Parathyroid adenoma (tissue), 2 donors: Measurements from ENCODE around the gene ASB5.

Experiments used
- H2AFZ ChIP-seq: fragments of 300-600 bp; sonication (generic); one replicate; pipeline ENCODE4 v1.7.0; 2017; ENCODE audit warnings: antibody characterized with exemption, mild to moderate bottlenecking
- H3K27ac ChIP-seq: fragments of 300-600 bp; sonication (generic); one replicate; pipeline ENCODE4 v1.7.0; 2017
- H3K27me3 ChIP-seq: fragments of 300-600 bp; sonication (generic); one replicate; pipeline ENCODE4 v1.7.0; 2017; ENCODE audit warnings: low read length; ENCODE audit not compliant: control insufficient read depth, insufficient read depth
- H3K36me3 ChIP-seq: fragments of 300-600 bp; sonication (generic); one replicate; pipeline ENCODE4 v1.7.0; 2017; ENCODE audit warnings: low read length; ENCODE audit not compliant: control insufficient read depth, insufficient read depth
- H3K4me1 ChIP-seq: fragments of 300-600 bp; sonication (generic); one replicate; pipeline ENCODE4 v1.7.0; 2017; ENCODE audit warnings: control low read depth
- H3K4me2 ChIP-seq: fragments of 300-600 bp; sonication (generic); one replicate; pipeline ENCODE4 v1.7.0; 2017; ENCODE audit warnings: low read length
- H3K4me3 ChIP-seq: fragments of 300-600 bp; sonication (generic); one replicate; pipeline ENCODE4 v1.7.0; 2017; ENCODE audit warnings: low read depth, low read length
- H3K79me2 ChIP-seq: fragments of 300-600 bp; sonication (generic); one replicate; pipeline ENCODE4 v1.7.0; 2017; ENCODE audit warnings: control low read depth
- H3K9ac ChIP-seq: fragments of 300-600 bp; sonication (generic); one replicate; pipeline ENCODE4 v1.7.0; 2017; ENCODE audit warnings: mild to moderate bottlenecking
- H3K9me3 ChIP-seq: fragments of 300-600 bp; sonication (generic); one replicate; pipeline ENCODE4 v1.7.0; 2017; ENCODE audit warnings: low read length; ENCODE audit not compliant: control insufficient read depth
- TF ChIP-seq, protein P1 (sequence below): fragments of 300-600 bp; sonication (generic); IDR thresholded peaks from one replicate; pipeline ENCODE4 v1.7.0; 2017; ENCODE audit warnings: antibody characterized with exemption, mild to moderate bottlenecking
- donor health status: primary hyperparathyroidism.

ASB5 gene

DNA sequence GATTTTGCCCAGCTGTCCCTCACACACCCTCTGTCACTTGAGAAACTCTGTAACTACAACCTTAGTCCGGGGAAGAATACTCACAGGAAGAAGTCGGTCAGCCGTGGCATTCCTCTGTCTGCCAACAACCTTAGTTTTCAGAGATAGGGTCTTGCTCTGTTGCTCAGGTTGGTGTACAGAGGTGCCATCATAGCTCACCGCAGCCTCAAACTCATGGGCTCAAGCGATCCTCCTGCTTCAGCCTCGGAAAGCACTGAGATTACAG is 38.6 kb upstream of the ASB5 start:
- no peaks in the 10 kb centered on the region for H3K4me1 ChIP-seq
- TF ChIP-seq, protein P1, sequence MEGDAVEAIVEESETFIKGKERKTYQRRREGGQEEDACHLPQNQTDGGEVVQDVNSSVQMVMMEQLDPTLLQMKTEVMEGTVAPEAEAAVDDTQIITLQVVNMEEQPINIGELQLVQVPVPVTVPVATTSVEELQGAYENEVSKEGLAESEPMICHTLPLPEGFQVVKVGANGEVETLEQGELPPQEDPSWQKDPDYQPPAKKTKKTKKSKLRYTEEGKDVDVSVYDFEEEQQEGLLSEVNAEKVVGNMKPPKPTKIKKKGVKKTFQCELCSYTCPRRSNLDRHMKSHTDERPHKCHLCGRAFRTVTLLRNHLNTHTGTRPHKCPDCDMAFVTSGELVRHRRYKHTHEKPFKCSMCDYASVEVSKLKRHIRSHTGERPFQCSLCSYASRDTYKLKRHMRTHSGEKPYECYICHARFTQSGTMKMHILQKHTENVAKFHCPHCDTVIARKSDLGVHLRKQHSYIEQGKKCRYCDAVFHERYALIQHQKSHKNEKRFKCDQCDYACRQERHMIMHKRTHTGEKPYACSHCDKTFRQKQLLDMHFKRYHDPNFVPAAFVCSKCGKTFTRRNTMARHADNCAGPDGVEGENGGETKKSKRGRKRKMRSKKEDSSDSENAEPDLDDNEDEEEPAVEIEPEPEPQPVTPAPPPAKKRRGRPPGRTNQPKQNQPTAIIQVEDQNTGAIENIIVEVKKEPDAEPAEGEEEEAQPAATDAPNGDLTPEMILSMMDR, result no peak
- H3K4me3 ChIP-seq, result no peak overlapping the region
- H2AFZ ChIP-seq, result no peak overlapping the region
- H3K79me2 ChIP-seq, result no peaks in the 10 kb centered on the region
- H3K4me2 ChIP-seq, result no peak overlapping the region
- no peak overlapping the region for H3K9ac ChIP-seq
- H3K27ac ChIP-seq, result no peak overlapping the region
- no peaks in the 10 kb centered on the region for H3K27me3 ChIP-seq
- no peaks in the 10 kb centered on the region for H3K9me3 ChIP-seq
- no peaks in the 10 kb centered on the region for H3K36me3 ChIP-seq

DNA sequence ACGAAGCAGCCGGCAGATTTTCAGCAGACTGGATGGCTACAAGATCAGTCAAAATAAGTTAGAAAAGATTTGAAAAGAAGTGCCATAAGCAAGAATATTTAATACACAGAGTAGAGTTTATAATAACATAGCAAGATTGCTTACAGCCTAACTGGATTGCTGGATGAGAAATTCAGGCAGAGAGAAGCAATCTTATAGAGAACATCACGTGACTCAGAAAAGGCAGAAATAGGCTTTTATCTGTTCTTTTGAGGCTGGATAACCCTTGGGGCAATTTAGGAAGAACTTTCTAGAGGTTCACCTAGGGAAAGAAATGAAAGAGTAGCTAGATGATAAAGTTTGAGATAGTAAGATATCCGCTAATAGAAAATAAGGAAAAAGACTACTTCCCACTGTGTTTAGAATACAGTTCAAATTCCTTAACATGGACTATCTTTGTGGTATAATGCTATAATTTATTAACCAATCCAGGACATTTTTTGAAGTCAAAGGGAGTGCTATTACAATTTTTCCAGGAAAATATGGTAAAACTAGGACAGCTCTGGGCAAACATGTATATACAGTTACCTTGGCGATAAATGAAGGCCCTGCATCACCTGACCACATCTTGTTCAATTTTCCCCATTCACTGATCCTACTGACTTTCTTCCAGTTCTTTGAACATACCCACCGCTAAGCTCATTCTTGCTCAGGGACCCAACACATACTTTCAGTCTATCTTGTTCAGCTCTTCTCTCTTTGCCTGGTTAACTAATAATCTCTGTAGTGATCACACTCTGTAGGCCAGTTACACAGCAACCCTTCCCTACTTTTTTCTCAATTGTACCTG is 38.0 kb upstream of the ASB5 start:
- Histone ChIP-seq H3K27me3 (no peaks in the 10 kb centered on the region), H3K4me3 (no peak overlapping the region), H3K4me2 (no peak overlapping the region), H3K79me2 (no peaks in the 10 kb centered on the region), H3K9me3 (no peaks in the 10 kb centered on the region), H2AFZ (no peak overlapping the region), H3K9ac (no peak overlapping the region), H3K36me3 (no peaks in the 10 kb centered on the region), H3K4me1 (no peaks in the 10 kb centered on the region), H3K27ac (no peak overlapping the region)
- TF ChIP-seq, protein P1, result no peak

DNA sequence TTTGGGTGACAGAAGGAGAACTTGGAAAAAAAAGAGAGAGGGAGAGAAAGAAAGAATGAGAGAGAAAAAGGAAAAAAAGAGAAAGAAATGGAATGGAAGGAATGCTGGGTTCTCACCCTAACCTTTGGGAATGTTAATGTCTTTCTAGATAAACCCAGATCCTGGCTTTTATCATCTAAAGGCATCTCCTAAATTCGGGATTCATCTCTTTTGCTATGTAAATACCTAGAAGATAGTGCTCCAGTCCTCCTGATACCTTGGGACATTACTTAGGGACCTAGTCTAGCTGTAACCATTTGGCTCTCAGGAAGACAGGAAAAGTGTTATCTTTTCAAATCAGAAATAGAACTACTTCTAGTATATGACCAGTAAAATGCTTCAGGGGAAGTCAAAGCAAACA is 34.9 kb upstream of the ASB5 start:
- Histone ChIP-seq H3K9me3 (no peaks in the 10 kb centered on the region), H3K4me3 (no peak overlapping the region), H3K27me3 (no peaks in the 10 kb centered on the region), H3K36me3 (no peaks in the 10 kb centered on the region), H3K4me2 (no peak overlapping the region), H3K79me2 (no peaks in the 10 kb centered on the region), H3K4me1 (no peaks in the 10 kb centered on the region), H2AFZ (no peak overlapping the region), H3K9ac (no peak overlapping the region), H3K27ac (no peak overlapping the region)
- TF ChIP-seq, protein P1, result no peak

DNA sequence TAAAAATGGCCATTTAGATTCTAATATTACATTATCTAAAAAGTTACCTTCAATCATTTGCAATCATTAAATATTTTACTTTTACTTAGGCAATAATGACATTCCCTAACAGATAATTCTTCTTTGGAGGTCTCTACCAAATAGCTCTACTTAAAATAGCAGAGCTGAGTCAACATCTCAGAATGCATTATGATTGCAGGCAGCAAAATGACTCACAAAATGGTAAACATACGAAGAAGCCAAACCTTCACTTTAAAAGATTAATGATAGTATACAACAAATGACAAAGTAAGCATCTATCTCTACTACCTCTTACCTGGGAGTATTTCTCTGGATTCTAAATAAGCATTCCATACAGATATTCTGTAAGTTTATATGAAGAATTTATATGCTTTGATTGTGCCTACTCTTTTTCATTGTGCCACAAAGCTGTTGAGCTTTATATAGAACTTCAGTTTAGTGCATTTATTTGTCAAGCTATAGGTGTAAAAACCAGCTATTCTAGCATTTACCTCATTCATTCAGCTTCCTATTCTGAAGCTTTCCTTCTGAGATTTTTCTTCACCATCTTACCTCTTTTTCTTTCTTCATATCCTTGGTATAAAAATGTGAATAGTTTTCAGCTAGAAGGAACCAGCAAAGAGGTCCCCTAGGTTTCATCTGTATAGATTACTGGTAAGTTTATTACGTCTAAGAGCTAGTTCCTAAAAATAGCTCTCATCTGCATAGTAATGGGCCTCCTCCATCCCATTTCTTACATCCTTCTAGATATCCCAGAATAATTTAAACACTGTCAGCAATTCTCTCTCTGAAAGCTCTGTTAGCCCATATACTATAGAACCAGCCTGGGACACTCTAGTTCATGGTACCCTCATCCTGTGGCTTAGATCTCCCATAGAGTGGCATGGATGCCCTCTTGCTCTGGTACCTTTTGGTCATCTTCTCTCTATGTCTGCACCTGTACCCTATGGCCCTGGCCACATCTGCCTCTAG is 33.6 kb upstream of the ASB5 start:
- Histone ChIP-seq H3K27me3 (no peaks in the 10 kb centered on the region), H3K4me2 (no peak overlapping the region), H3K4me3 (no peak overlapping the region), H3K9ac (no peak overlapping the region), H3K9me3 (no peaks in the 10 kb centered on the region), H3K36me3 (no peaks in the 10 kb centered on the region), H3K27ac (no peak overlapping the region), H2AFZ (no peak overlapping the region), H3K4me1 (no peaks in the 10 kb centered on the region), H3K79me2 (no peaks in the 10 kb centered on the region)
- TF ChIP-seq, protein P1, result no peak
